ENCODE results near the gene RBCK1. TPM values are rescaled to one million over a fixed set of nuclear protein-coding genes. Genes with fewer than 3 reads are reported as not detected.

RBCK1 gene
- total RNA-seq, 1 experiment from 2014 or later = 46.8 TPM

GRCh38 chr20:382291-383115 lies 25.6 kb upstream of the RBCK1 start:
- peak overlapping the region; percentile 67 for H3K4me2 ChIP-seq (ENCODE audit: insufficient read depth, insufficient read length, low read length)
- H3K4me3 Mint-ChIP-seq = peak overlapping the region; percentile 73 to 85
- no CpG with 5 or more reads among the region's 8 CpGs for WGBS (ENCODE audit: extremely low coverage, insufficient read length, low lambda C conversion rate)

More at GRCh38 chr20:382291-383115, 25.6 kb upstream of the RBCK1 start:
- Histone ChIP-seq H3K56ac (ENCODE audit: insufficient read length, low read depth, low read length) (no peak overlapping the region), H3K27me3 (ENCODE audit: insufficient read depth, low read length) (no peaks in the 10 kb centered on the region), H2BK5ac (ENCODE audit: insufficient read length, low read length) (no peak overlapping the region), H3K4me1 (ENCODE audit: insufficient read depth, low read length) (no peaks in the 10 kb centered on the region; the same call in 1 of the 2 replicates), H2AK5ac (ENCODE audit: insufficient read length, low read length) (no peak overlapping the region), H3K14ac (ENCODE audit: insufficient read depth, low read length) (no peak overlapping the region), H4K91ac (ENCODE audit: insufficient read length, low read depth, low read length) (no peak overlapping the region), H2BK15ac (ENCODE audit: low read depth, low read length) (no peak overlapping the region), H3K9ac (ENCODE audit: extremely low read depth, insufficient read length, low read length) (no peak overlapping the region), H4K8ac (replicated peaks; ENCODE audit: insufficient read length, low read depth, low read length) (no peak overlapping the region), H2BK20ac (ENCODE audit: low read depth, low read length, poor library complexity, severe bottlenecking) (no peak overlapping the region), H4K5ac (ENCODE audit: insufficient read length, low read depth, low read length) (no peak overlapping the region), H2AFZ (ENCODE audit: low read length) (no peak overlapping the region), H3K23me2 (ENCODE audit: insufficient read length, low read depth, low read length, poor library complexity, severe bottlenecking) (peaks cover 12% of the 10 kb centered on the region), H2BK120ac (ENCODE audit: low read depth, low read length, poor library complexity, severe bottlenecking) (no peak overlapping the region), H3K79me1 (ENCODE audit: insufficient read depth, low read depth, low read length, poor library complexity, severe bottlenecking) (no peaks in the 10 kb centered on the region), H4K20me1 (ENCODE audit: control insufficient read depth, insufficient read depth, insufficient read length) (no peaks in the 10 kb centered on the region), H3K23ac (ENCODE audit: insufficient read length, low read depth, low read length) (no peak overlapping the region), H3T11ph (ENCODE audit: low read length) (no peak overlapping the region), H3K4ac (ENCODE audit: low read depth, low read length) (no peak overlapping the region), H3K27ac (ENCODE audit: insufficient read length, low read depth, low read length) (no peak overlapping the region), H3K9me3 (ENCODE audit: control insufficient read depth, low read depth, low read length) (no peaks in the 10 kb centered on the region), H2BK12ac (ENCODE audit: insufficient read length, low read depth, low read length) (no peak overlapping the region), H3K18ac (ENCODE audit: insufficient read length, low read depth, low read length) (no peak overlapping the region), H3K79me2 (ENCODE audit: insufficient read depth, low read length) (peaks cover 2% of the 10 kb centered on the region; the same call in 1 of the 2 replicates)
- no peak for DNase-seq
- no peak for TF ChIP-seq CTCF (conservative IDR thresholded peaks at IDR 0.05)
- H3K9me3 Mint-ChIP-seq = no peaks in the 10 kb centered on the region
- peaks cover 6 to 12% of the 10 kb centered on the region in 2 experiments; a peak in 3 of 4 replicates for H3K4me1 Mint-ChIP-seq
- peaks cover 0 to 6% (median 1%) of the 10 kb centered on the region in 3 experiments; a peak in 4 of 7 replicates for H3K36me3 Mint-ChIP-seq (ENCODE audit: insufficient read depth in 1 of 3, low read depth in 3 of 3)
- H3K27ac Mint-ChIP-seq = no peak overlapping the region
- H3K27me3 Mint-ChIP-seq (ENCODE audit: low read depth) = peaks cover 4% of the 10 kb centered on the region

Measured in H9 (cell line).